Parathyroid adenoma (tissue), 2 donors: ENCODE results near the gene HMG20B.
A peak's percentile ranks its signal among the peaks of the same experiment; 100 is the strongest.

Source experiments
- H2AFZ ChIP-seq: fragments of 300-600 bp; sonication (generic); one replicate; pipeline ENCODE4 v1.7.0; 2017; ENCODE audit warnings: antibody characterized with exemption, mild to moderate bottlenecking
- H3K27ac ChIP-seq: fragments of 300-600 bp; sonication (generic); one replicate; pipeline ENCODE4 v1.7.0; 2017
- H3K27me3 ChIP-seq: fragments of 300-600 bp; sonication (generic); one replicate; pipeline ENCODE4 v1.7.0; 2017; ENCODE audit warnings: low read length; ENCODE audit not compliant: control insufficient read depth, insufficient read depth
- H3K36me3 ChIP-seq: fragments of 300-600 bp; sonication (generic); one replicate; pipeline ENCODE4 v1.7.0; 2017; ENCODE audit warnings: low read length; ENCODE audit not compliant: control insufficient read depth, insufficient read depth
- H3K4me1 ChIP-seq: fragments of 300-600 bp; sonication (generic); one replicate; pipeline ENCODE4 v1.7.0; 2017; ENCODE audit warnings: control low read depth
- H3K4me2 ChIP-seq: fragments of 300-600 bp; sonication (generic); one replicate; pipeline ENCODE4 v1.7.0; 2017; ENCODE audit warnings: low read length
- H3K4me3 ChIP-seq: fragments of 300-600 bp; sonication (generic); one replicate; pipeline ENCODE4 v1.7.0; 2017; ENCODE audit warnings: low read depth, low read length
- H3K79me2 ChIP-seq: fragments of 300-600 bp; sonication (generic); one replicate; pipeline ENCODE4 v1.7.0; 2017; ENCODE audit warnings: control low read depth
- H3K9ac ChIP-seq: fragments of 300-600 bp; sonication (generic); one replicate; pipeline ENCODE4 v1.7.0; 2017; ENCODE audit warnings: mild to moderate bottlenecking
- H3K9me3 ChIP-seq: fragments of 300-600 bp; sonication (generic); one replicate; pipeline ENCODE4 v1.7.0; 2017; ENCODE audit warnings: low read length; ENCODE audit not compliant: control insufficient read depth
- TF ChIP-seq, protein P1 (sequence below): fragments of 300-600 bp; sonication (generic); IDR thresholded peaks from one replicate; pipeline ENCODE4 v1.7.0; 2017; ENCODE audit warnings: antibody characterized with exemption, mild to moderate bottlenecking
- donor health status: primary hyperparathyroidism.

The HMG20B gene

GRCh38 chr19:3608079-3608641 lies 35.4 kb downstream of the HMG20B start:
- H3K79me2 ChIP-seq: no peaks in the 10 kb centered on the region
- H3K36me3 ChIP-seq: no peaks in the 10 kb centered on the region
- H3K27me3 ChIP-seq: no peaks in the 10 kb centered on the region
- no peak overlapping the region for H2AFZ ChIP-seq
- no peak overlapping the region for H3K9ac ChIP-seq
- H3K4me3 ChIP-seq: peak overlapping the region; percentile 68
- peak overlapping the region; percentile 88 for H3K4me2 ChIP-seq
- H3K4me1 ChIP-seq: peaks cover 5% of the 10 kb centered on the region
- TF ChIP-seq, protein P1, sequence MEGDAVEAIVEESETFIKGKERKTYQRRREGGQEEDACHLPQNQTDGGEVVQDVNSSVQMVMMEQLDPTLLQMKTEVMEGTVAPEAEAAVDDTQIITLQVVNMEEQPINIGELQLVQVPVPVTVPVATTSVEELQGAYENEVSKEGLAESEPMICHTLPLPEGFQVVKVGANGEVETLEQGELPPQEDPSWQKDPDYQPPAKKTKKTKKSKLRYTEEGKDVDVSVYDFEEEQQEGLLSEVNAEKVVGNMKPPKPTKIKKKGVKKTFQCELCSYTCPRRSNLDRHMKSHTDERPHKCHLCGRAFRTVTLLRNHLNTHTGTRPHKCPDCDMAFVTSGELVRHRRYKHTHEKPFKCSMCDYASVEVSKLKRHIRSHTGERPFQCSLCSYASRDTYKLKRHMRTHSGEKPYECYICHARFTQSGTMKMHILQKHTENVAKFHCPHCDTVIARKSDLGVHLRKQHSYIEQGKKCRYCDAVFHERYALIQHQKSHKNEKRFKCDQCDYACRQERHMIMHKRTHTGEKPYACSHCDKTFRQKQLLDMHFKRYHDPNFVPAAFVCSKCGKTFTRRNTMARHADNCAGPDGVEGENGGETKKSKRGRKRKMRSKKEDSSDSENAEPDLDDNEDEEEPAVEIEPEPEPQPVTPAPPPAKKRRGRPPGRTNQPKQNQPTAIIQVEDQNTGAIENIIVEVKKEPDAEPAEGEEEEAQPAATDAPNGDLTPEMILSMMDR: no peak
- peak overlapping the region; percentile 75 for H3K27ac ChIP-seq
- H3K9me3 ChIP-seq: no peaks in the 10 kb centered on the region

- H3K9me3 ChIP-seq: no peaks in the 10 kb centered on the region
- H3K27ac ChIP-seq: peak overlapping the region; percentile 59
- H3K79me2 ChIP-seq: no peaks in the 10 kb centered on the region
- TF ChIP-seq, protein P1: no peak
- peaks cover 5% of the 10 kb centered on the region for H3K4me1 ChIP-seq
- H3K27me3 ChIP-seq: no peaks in the 10 kb centered on the region
- H3K9ac ChIP-seq: no peak overlapping the region
- H3K36me3 ChIP-seq: no peaks in the 10 kb centered on the region
- no peak overlapping the region for H3K4me3 ChIP-seq
- H2AFZ ChIP-seq: no peak overlapping the region
- H3K4me2 ChIP-seq: no peak overlapping the region
These were observed 36.1 kb downstream of the HMG20B start for GRCh38 chr19:3608750-3609322.

DNA sequence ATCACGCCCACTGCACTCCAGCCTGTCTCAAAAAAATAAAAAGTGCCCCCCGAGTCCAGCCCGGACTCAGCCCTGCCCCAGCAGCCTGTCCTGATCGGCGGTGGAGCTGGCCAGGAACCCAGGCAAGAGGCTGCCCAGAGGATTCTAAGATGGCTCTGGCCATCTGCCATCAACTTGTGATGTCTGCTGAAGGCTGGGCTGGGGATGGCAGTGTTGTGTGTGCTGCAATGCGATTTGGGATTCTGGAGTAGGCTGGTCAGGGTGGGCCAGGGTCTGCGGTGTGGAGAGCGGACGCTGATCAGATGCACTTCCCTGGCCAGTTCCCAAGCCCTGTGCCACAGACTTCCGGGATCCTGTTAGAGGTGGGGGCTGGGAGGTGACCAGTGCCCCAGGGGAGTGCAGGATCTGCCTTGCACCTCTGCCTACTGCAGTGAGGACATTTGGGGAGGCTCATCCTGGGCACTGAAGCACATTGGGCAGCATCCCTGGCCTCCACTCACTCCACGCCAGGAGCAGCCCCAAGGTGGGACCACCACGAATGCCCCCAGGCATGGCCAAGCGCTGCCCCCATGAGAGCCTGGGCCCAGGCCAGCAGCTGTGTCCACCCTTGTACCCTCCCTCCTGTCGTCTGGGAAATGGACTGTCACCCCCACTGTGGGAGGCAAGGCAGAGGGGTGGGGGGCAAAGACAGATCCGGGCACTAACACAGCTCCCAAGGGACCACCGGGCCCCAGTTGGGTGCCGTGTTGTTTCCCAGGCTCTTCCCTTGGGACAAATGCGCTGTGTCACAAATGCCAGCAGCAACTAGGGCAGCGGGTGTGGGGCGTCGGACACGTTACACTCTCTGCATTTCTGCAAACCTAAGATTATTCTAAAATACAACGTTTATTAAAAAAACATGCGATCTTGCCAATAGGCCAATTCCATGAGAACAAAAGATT lies 37.3 kb downstream of the HMG20B start:
- Histone ChIP-seq H3K4me1 (peaks cover 5% of the 10 kb centered on the region), H3K9ac (no peak overlapping the region), H3K4me2 (no peak overlapping the region), H2AFZ (no peak overlapping the region), H3K9me3 (no peaks in the 10 kb centered on the region), H3K36me3 (no peaks in the 10 kb centered on the region), H3K4me3 (no peak overlapping the region), H3K27ac (no peak overlapping the region), H3K27me3 (no peaks in the 10 kb centered on the region), H3K79me2 (no peaks in the 10 kb centered on the region)
- TF ChIP-seq, protein P1: no peak

- Histone ChIP-seq H3K4me2 (no peak overlapping the region), H3K9ac (no peak overlapping the region), H3K79me2 (no peaks in the 10 kb centered on the region), H3K36me3 (no peaks in the 10 kb centered on the region), H2AFZ (no peak overlapping the region), H3K9me3 (no peaks in the 10 kb centered on the region), H3K27me3 (no peaks in the 10 kb centered on the region), H3K4me3 (no peak overlapping the region), H3K4me1 (peaks cover 3% of the 10 kb centered on the region), H3K27ac (no peak overlapping the region)
- TF ChIP-seq, protein P1: no peak
These were observed 38.3 kb downstream of the HMG20B start for GRCh38 chr19:3610745-3611717.
